SK-N-MC (cell line): ENCODE data around the gene CNTN2.

Source experiments
- DNase-seq: peaks from one replicate; pipeline ENCODE4 v3.0.0-alpha.2; 2011; ENCODE audit warnings: low read depth, low spot score
- H3K27ac ChIP-seq: fragments of 200-600 bp; sonication (generic); 2 replicates; pipeline ENCODE4 v1.5.1; 2016; ENCODE audit warnings: mixed run types
- H3K36me3 ChIP-seq: fragments of 200-600 bp; sonication (generic); 2 replicates; pipeline ENCODE4 v1.6.1; 2017; ENCODE audit warnings: antibody characterized with exemption, low read length, mixed read lengths; ENCODE audit not compliant: insufficient read depth
- H3K4me3 ChIP-seq: fragments of 200-600 bp; sonication (generic); 2 replicates; pipeline ENCODE4 v1.5.1; 2016
- H3K9ac ChIP-seq: fragments of 200-600 bp; sonication (generic); 2 replicates; pipeline ENCODE4 v1.8.0; 2017; ENCODE audit warnings: mixed run types, mixed read lengths; ENCODE audit not compliant: insufficient read length
- H3K9me3 ChIP-seq: fragments of 200-600 bp; sonication (generic); 2 replicates; pipeline ENCODE4 v1.6.1; 2017; ENCODE audit warnings: low read depth, mild to moderate bottlenecking, antibody characterized with exemption, low read length, moderate library complexity, mixed read lengths
- EZH2 ChIP-seq: fragments of 200-600 bp; sonication (generic); IDR thresholded peaks from one replicate; pipeline ENCODE4 v1.6.1; 2017; ENCODE audit warnings: antibody characterized with exemption
- FOXP2 ChIP-seq: optimal IDR thresholded peaks from 2 replicates; pipeline ENCODE3; 2011; ENCODE audit warnings: mild to moderate bottlenecking, moderate library complexity; ENCODE audit not compliant: insufficient read depth; ENCODE audit errors: extremely low read length, control extremely low read depth
- POLR2AphosphoS5 ChIP-seq: IDR thresholded peaks from 2 replicates; pipeline ENCODE4 v1.6.1; 2012; ENCODE audit warnings: mild to moderate bottlenecking, low read depth, low read length, borderline replicate concordance

Gene CNTN2

GRCh38 chr1:205030896-205031295, 12.1 kb upstream of the CNTN2 start:
- H3K4me3 ChIP-seq: no peak overlapping the region
- DNase-seq: no peak
- no peak overlapping the region for H3K27ac ChIP-seq
- H3K9ac ChIP-seq: no peak overlapping the region
- no peaks in the 10 kb centered on the region for H3K36me3 ChIP-seq
- no peak for TF ChIP-seq FOXP2
- no peak for TF ChIP-seq EZH2
- no peak for TF ChIP-seq POLR2AphosphoS5
- H3K9me3 ChIP-seq: no peaks in the 10 kb centered on the region

GRCh38 chr1:205032508-205032907, 10.5 kb upstream of the CNTN2 start:
- Histone ChIP-seq H3K27ac (no peak overlapping the region), H3K9ac (no peak overlapping the region), H3K4me3 (no peak overlapping the region), H3K36me3 (no peaks in the 10 kb centered on the region), H3K9me3 (no peaks in the 10 kb centered on the region)
- no peak for DNase-seq
- TF ChIP-seq EZH2: no peak
- no peak for TF ChIP-seq POLR2AphosphoS5
- no peak for TF ChIP-seq FOXP2

- Histone ChIP-seq H3K27ac (no peak overlapping the region), H3K9me3 (no peaks in the 10 kb centered on the region), H3K9ac (no peak overlapping the region), H3K36me3 (no peaks in the 10 kb centered on the region), H3K4me3 (no peak overlapping the region)
- TF ChIP-seq FOXP2 (no peak), POLR2AphosphoS5 (no peak), EZH2 (no peak)
- no peak for DNase-seq
Measured at GRCh38 chr1:205037539-205037938, 5.5 kb upstream of the CNTN2 start.

- no peak overlapping the region for H3K27ac ChIP-seq
- H3K36me3 ChIP-seq: no peaks in the 10 kb centered on the region
- no peak overlapping the region for H3K4me3 ChIP-seq
- no peaks in the 10 kb centered on the region for H3K9me3 ChIP-seq
- TF ChIP-seq POLR2AphosphoS5: no peak
- no peak for TF ChIP-seq FOXP2
- no peak for TF ChIP-seq EZH2
- H3K9ac ChIP-seq: no peak overlapping the region
- DNase-seq: no peak
Measured at GRCh38 chr1:205038132-205038786, 4.8 kb upstream of the CNTN2 start.

- TF ChIP-seq POLR2AphosphoS5: no peak
- TF ChIP-seq EZH2: no peak
- no peak for TF ChIP-seq FOXP2
- Histone ChIP-seq H3K9me3 (no peaks in the 10 kb centered on the region), H3K36me3 (no peaks in the 10 kb centered on the region), H3K4me3 (no peak overlapping the region), H3K27ac (no peak overlapping the region), H3K9ac (no peak overlapping the region)
- no peak for DNase-seq
Measured at GRCh38 chr1:205041001-205041715, 1.9 kb upstream of the CNTN2 start.

- TF ChIP-seq POLR2AphosphoS5 (no peak), FOXP2 (no peak), EZH2 (no peak)
- H3K9ac ChIP-seq: no peak overlapping the region
- no peak overlapping the region for H3K27ac ChIP-seq
- no peak for DNase-seq
- no peak overlapping the region for H3K4me3 ChIP-seq
- no peaks in the 10 kb centered on the region for H3K9me3 ChIP-seq
- H3K36me3 ChIP-seq: no peaks in the 10 kb centered on the region
Measured at GRCh38 chr1:205041998-205042910, 758 bp upstream of the CNTN2 start.

- no peaks in the 10 kb centered on the region for H3K36me3 ChIP-seq
- no peak overlapping the region for H3K4me3 ChIP-seq
- H3K9ac ChIP-seq: no peak overlapping the region
- no peak for DNase-seq
- H3K9me3 ChIP-seq: no peaks in the 10 kb centered on the region
- TF ChIP-seq FOXP2 (no peak), POLR2AphosphoS5 (no peak), EZH2 (no peak)
- no peak overlapping the region for H3K27ac ChIP-seq
Measured at GRCh38 chr1:205043866-205044265, 854 bp downstream of the CNTN2 start.

GRCh38 chr1:205044741-205045140, 1.7 kb downstream of the CNTN2 start:
- H3K9me3 ChIP-seq: no peaks in the 10 kb centered on the region
- no peak for DNase-seq
- no peak overlapping the region for H3K27ac ChIP-seq
- H3K4me3 ChIP-seq: no peak overlapping the region
- no peak overlapping the region for H3K9ac ChIP-seq
- no peaks in the 10 kb centered on the region for H3K36me3 ChIP-seq
- TF ChIP-seq FOXP2 (no peak), EZH2 (no peak), POLR2AphosphoS5 (no peak)
